IPS-NIHi7 (cell line): ENCODE data around the gene TIMP2.
"Not testable (repeated sequence)": the region's sequence is repeated elsewhere in the genome, so short reads cannot be mapped to it uniquely, and the experiment has no call there.

Source experiments
- DNase-seq: peaks from one replicate; pipeline ENCODE4 v3.0.0; 2012; ENCODE audit warnings: mixed read lengths; ENCODE audit errors: extremely low spot score

Gene TIMP2

GRCh38 chr17:78905541-78905940 is 19.6 kb downstream of the TIMP2 start:
- DNase-seq = no peak

- no peak for DNase-seq
These were observed 20.1 kb downstream of the TIMP2 start for GRCh38 chr17:78905116-78905515.

GRCh38 chr17:78904371-78904770 is 20.8 kb downstream of the TIMP2 start:
- no peak for DNase-seq

- DNase-seq = peak; percentile 66
These were observed 21.9 kb downstream of the TIMP2 start, which contains the start of gene CEP295NL for GRCh38 chr17:78903101-78903779. Gene CEP295NL, minus strand, starts transcription at chr17:78903201. Its CDS starts 1,373 bp downstream, at chr17:78901828.

- DNase-seq = not testable (repeated sequence)
These were observed 23.0 kb downstream of the TIMP2 start for GRCh38 chr17:78902231-78902630.

GRCh38 chr17:78901806-78902205 is 23.4 kb downstream of the TIMP2 start:
- DNase-seq = no peak

GRCh38 chr17:78900816-78901215 is 24.4 kb downstream of the TIMP2 start:
- no peak for DNase-seq

GRCh38 chr17:78899361-78900260 is 25.6 kb downstream of the TIMP2 start:
- peak; percentile 63 for DNase-seq

GRCh38 chr17:78898947-78899346 is 26.2 kb downstream of the TIMP2 start:
- no peak for DNase-seq

GRCh38 chr17:78898075-78898836 is 26.9 kb downstream of the TIMP2 start:
- no peak for DNase-seq

GRCh38 chr17:78897664-78898047 is 27.5 kb downstream of the TIMP2 start:
- no peak for DNase-seq

- no peak for DNase-seq
These were observed 28.1 kb downstream of the TIMP2 start for GRCh38 chr17:78896834-78897663.

GRCh38 chr17:78896091-78896833 is 28.9 kb downstream of the TIMP2 start:
- DNase-seq = no peak

GRCh38 chr17:78895322-78895721 is 29.9 kb downstream of the TIMP2 start:
- DNase-seq = no peak

GRCh38 chr17:78893684-78894083 is 31.5 kb downstream of the TIMP2 start:
- DNase-seq = no peak

- DNase-seq = no peak
These were observed 32.2 kb downstream of the TIMP2 start for GRCh38 chr17:78892936-78893379.

GRCh38 chr17:78892520-78892919 is 32.7 kb downstream of the TIMP2 start:
- DNase-seq = no peak

- no peak for DNase-seq
These were observed 33.1 kb downstream of the TIMP2 start for GRCh38 chr17:78892062-78892456.

GRCh38 chr17:78891406-78892061 is 33.7 kb downstream of the TIMP2 start:
- DNase-seq = no peak

- no peak for DNase-seq
These were observed 34.7 kb downstream of the TIMP2 start for GRCh38 chr17:78890498-78890897.
